Upper lobe of left lung (tissue), 4 donors: Measurements from ENCODE around the gene TTK.

ENCODE experiments used
- EP300 ChIP-seq, 4 donors: sonication (generic); formaldehyde crosslinking; IDR thresholded peaks; one replicate each; pipeline ENCODE4 v1.5.1; 2017; ENCODE audit warnings: antibody characterized with exemption in 4 of 4, control low read depth in 2 of 4
- POLR2AphosphoS5 ChIP-seq, 2 donors: sonication (generic); formaldehyde crosslinking; IDR thresholded peaks; one replicate each; pipeline ENCODE4 v1.5.1; 2017; ENCODE audit warnings: antibody characterized with exemption in 2 of 2
- TF ChIP-seq, protein P1 (sequence below), 6 experiments: fragments of 450-650 bp in 4 of 6; fragments of 200-600 bp in 2 of 6; sonication (generic) in 2 of 6; IDR thresholded peaks; one replicate each; pipeline ENCODE4 v1.5.1; 2016 to 2019; ENCODE audit warnings: antibody characterized with exemption in 6 of 6

DNA sequence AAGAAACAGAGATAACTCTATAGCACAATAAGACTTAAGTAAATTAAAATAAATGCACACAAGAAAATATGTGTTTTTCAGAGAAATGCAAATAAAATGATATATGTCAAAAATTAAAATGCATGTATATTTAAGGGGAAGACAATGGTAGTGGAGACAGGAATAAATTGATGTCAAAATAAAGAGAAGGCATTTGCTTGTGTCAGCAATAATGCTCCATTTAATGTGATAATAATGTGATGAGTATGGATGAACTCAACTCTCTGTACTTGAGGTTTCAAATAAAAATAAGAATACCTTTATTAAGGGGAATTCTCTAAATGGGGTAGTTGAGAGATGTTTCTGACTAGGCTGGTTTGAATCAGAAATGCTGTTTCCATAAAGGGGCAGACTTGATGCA lies 56.3 kb downstream of the TTK start:
- TF ChIP-seq EP300 (IDR thresholded peaks at IDR 0.05) (no peak), POLR2AphosphoS5 (IDR thresholded peaks at IDR 0.05) (no peak)
- TF ChIP-seq, protein P1, sequence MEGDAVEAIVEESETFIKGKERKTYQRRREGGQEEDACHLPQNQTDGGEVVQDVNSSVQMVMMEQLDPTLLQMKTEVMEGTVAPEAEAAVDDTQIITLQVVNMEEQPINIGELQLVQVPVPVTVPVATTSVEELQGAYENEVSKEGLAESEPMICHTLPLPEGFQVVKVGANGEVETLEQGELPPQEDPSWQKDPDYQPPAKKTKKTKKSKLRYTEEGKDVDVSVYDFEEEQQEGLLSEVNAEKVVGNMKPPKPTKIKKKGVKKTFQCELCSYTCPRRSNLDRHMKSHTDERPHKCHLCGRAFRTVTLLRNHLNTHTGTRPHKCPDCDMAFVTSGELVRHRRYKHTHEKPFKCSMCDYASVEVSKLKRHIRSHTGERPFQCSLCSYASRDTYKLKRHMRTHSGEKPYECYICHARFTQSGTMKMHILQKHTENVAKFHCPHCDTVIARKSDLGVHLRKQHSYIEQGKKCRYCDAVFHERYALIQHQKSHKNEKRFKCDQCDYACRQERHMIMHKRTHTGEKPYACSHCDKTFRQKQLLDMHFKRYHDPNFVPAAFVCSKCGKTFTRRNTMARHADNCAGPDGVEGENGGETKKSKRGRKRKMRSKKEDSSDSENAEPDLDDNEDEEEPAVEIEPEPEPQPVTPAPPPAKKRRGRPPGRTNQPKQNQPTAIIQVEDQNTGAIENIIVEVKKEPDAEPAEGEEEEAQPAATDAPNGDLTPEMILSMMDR (IDR thresholded peaks at IDR 0.05), result no peak
